Lower leg skin (tissue), 4 donors: ENCODE data around the gene WWOX. TPM values are rescaled to one million over a fixed set of nuclear protein-coding genes. Genes with fewer than 3 reads are reported as not detected.

Source experiments
- DNase-seq, 2 donors: peaks; one replicate each; pipeline ENCODE4 v3.0.0-alpha.2; 2019; ENCODE audit warnings: low spot score in 2 of 2
- H3K4me3 ChIP-seq: fragments of 200-600 bp; sonication (generic); 2 replicates; pipeline ENCODE4 v1.5.1; 2017; ENCODE audit warnings: mild to moderate bottlenecking, low read depth; ENCODE audit not compliant: poor library complexity, severe bottlenecking
- POLR2A ChIP-seq, 2 donors: fragments of 450-650 bp; IDR thresholded peaks; one replicate each; pipeline ENCODE4 v1.6.1; 2016 to 2017; ENCODE audit warnings: antibody characterized with exemption in 2 of 2, mild to moderate bottlenecking in 1 of 2, moderate library complexity in 1 of 2
- WGBS, 2 donors: methylation state at CpG; one replicate each; pipeline ENCODE4 v1.1.5; 2018; 5-methylcytosine and 5-hydroxymethylcytosine counted together
- intact Hi-C: fragments of 100-400 bp; cut with DNase I; formaldehyde crosslinking; loops from one replicate; pipeline ENCODE4 v1.15.0; 2023; ENCODE audit warnings: low total_unique reads
- total RNA-seq, 4 donors: library from RNA; depleted of rRNA; stranded (reverse); fragments of >200 nt; gene quantifications; one replicate each; pipeline ENCODE4 v1.1.0, GENCODE V29; 2016
- TF ChIP-seq, protein P1 (sequence below), 3 donors: fragments of 450-650 bp; IDR thresholded peaks; one replicate each; pipeline ENCODE4 v1.5.1; 2016; ENCODE audit warnings: antibody characterized with exemption in 3 of 3, mild to moderate bottlenecking in 3 of 3, moderate library complexity in 2 of 3

Gene WWOX
- total RNA-seq, 4 donors from 2014 or later = 21.0 to 82.7 (median 36.1) TPM

DNA sequence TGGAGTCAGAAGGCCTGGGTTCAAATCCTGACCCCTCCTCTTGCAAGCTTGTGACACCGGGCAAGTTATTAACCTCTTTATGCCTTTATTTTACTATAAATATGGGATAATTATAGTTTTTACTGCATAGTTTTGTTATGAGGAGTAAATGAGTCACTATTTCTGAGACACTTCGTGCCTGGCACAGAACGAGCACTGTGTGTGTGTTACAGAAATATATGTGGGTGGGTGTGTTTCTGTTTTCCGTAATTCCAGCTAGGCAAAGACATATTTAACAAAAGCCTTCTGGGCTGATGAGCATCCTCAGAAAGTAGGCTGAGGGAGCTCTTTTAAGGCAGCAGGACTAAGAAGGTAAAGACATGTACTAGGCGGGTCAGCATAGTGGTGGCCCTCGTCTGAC lies 1083.2 kb downstream of the WWOX start:
- intact Hi-C loops = no loop called here
- DNase-seq = no peak
- no peak overlapping the region for H3K4me3 ChIP-seq
- 38 to 45% methylated on average over 6 of the region's 6 CpGs for WGBS, 2 donors
- TF ChIP-seq, protein P1, sequence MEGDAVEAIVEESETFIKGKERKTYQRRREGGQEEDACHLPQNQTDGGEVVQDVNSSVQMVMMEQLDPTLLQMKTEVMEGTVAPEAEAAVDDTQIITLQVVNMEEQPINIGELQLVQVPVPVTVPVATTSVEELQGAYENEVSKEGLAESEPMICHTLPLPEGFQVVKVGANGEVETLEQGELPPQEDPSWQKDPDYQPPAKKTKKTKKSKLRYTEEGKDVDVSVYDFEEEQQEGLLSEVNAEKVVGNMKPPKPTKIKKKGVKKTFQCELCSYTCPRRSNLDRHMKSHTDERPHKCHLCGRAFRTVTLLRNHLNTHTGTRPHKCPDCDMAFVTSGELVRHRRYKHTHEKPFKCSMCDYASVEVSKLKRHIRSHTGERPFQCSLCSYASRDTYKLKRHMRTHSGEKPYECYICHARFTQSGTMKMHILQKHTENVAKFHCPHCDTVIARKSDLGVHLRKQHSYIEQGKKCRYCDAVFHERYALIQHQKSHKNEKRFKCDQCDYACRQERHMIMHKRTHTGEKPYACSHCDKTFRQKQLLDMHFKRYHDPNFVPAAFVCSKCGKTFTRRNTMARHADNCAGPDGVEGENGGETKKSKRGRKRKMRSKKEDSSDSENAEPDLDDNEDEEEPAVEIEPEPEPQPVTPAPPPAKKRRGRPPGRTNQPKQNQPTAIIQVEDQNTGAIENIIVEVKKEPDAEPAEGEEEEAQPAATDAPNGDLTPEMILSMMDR (IDR thresholded peaks at IDR 0.05) = no peak
- no peak for TF ChIP-seq POLR2A (IDR thresholded peaks at IDR 0.05)

GRCh38 chr16:79183571-79183970 lies 1084.1 kb downstream of the WWOX start:
- DNase-seq = no peak
- intact Hi-C loops = no loop called here
- no peak for TF ChIP-seq POLR2A (IDR thresholded peaks at IDR 0.05)
- TF ChIP-seq, protein P1 (IDR thresholded peaks at IDR 0.05) = no peak
- WGBS, 2 donors = 95 to 96% methylated on average over 4 of the region's 4 CpGs
- H3K4me3 ChIP-seq = no peak overlapping the region

DNA sequence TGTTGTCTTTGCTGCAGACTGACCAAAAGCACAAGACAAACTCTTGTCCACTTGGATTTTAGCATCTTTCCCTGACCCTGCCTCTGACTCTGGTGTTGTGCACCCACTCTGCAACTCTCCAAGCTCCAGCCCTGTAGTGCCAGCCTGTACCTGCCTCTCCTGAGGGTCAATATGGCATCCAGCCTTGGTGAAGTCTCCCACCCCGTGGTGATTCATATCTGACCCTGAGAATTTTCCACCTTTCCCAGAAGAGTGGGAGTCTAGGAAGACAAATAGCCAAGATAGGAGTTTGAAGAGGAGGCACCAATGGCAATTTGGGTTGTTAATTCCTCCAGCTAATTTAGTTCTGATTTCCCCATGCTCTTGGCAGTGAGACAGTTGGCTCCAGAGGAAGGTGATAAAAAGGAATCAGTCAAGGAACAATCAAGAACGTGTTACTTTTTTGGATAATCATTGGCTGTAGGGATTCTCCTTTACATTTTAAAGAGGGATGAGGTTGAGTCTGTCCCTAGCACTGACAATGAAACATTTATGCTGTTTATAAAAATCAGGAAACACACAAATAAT lies 1085.1 kb downstream of the WWOX start:
- DNase-seq = no peak
- 49 to 54% methylated on average over 2 of the region's 2 CpGs for whole genome bisulfite sequencing, 2 donors

GRCh38 chr16:79185711-79186110 lies 1086.3 kb downstream of the WWOX start:
- intact Hi-C loops = no loop called here
- 91% methylated on average over 4 of the region's 4 CpGs for WGBS, 2 donors
- H3K4me3 ChIP-seq = no peak overlapping the region
- DNase-seq = no peak
- no peak for TF ChIP-seq POLR2A (IDR thresholded peaks at IDR 0.05)
- TF ChIP-seq, protein P1 (IDR thresholded peaks at IDR 0.05) = no peak

More for the DNA sequence above, 1085.1 kb downstream of the WWOX start:
- intact Hi-C loops = no loop called here
- no peak overlapping the region for H3K4me3 ChIP-seq
- TF ChIP-seq POLR2A (IDR thresholded peaks at IDR 0.05) = no peak
- TF ChIP-seq, protein P1 (IDR thresholded peaks at IDR 0.05) = no peak

DNA sequence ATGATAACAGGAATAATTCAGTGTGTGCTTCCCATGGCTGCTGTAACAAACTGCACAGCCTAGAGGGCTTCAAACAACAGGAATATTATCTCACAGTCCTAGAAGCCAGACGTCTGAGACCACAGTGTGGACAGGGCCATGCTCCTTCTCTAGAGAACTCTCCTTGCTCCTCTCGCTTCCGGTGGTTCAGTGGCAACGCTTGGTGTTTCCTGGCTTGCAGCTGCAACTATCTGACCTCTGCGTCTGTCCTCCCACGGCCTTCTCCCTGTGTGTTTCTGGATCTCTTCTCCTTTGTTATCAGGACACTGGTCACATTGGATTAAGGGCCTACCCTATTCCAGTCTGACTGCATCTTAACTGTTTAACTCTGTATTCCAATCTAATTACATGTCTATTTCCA lies 1086.7 kb downstream of the WWOX start:
- intact Hi-C loops = no loop called here
- whole genome bisulfite sequencing, 2 donors = 85 to 89% methylated on average over 6 of the region's 6 CpGs
- no peak for TF ChIP-seq POLR2A (IDR thresholded peaks at IDR 0.05)
- TF ChIP-seq, protein P1 (IDR thresholded peaks at IDR 0.05) = no peak
- no peak for DNase-seq
- H3K4me3 ChIP-seq = no peak overlapping the region
